Measurements from ENCODE around the gene SLITRK4.

SLITRK4 gene

GRCh38 chrX:143635915-143636314 is at the start of gene SLITRK4:
TSS of gene SLITRK4 (minus strand) at chrX:143636101. CDS start at chrX:143631108, 4,993 bp downstream.
- DNase-seq, result no peak

- no peak for DNase-seq
Measured at GRCh38 chrX:143683486-143683885, 47.6 kb upstream of the SLITRK4 start.

- no peak for DNase-seq
Measured at GRCh38 chrX:143674926-143675325, 39.0 kb upstream of the SLITRK4 start.

- DNase-seq, result no peak
Measured at GRCh38 chrX:143669395-143669794, 33.5 kb upstream of the SLITRK4 start.

GRCh38 chrX:143664302-143664701 is 28.4 kb upstream of the SLITRK4 start:
- DNase-seq, result no peak

- DNase-seq, result no peak
Measured at GRCh38 chrX:143663755-143664154, 27.9 kb upstream of the SLITRK4 start.

- no peak for DNase-seq
Measured at GRCh38 chrX:143661286-143661685, 25.4 kb upstream of the SLITRK4 start.

GRCh38 chrX:143648705-143649104 is 12.8 kb upstream of the SLITRK4 start:
- no peak for DNase-seq

- DNase-seq, result no peak
Measured at GRCh38 chrX:143642426-143642825, 6.5 kb upstream of the SLITRK4 start.

- no peak for DNase-seq
Measured at GRCh38 chrX:143636831-143637230, 930 bp upstream of the SLITRK4 start.

- no peak for DNase-seq
Measured at GRCh38 chrX:143634663-143635455, 1.0 kb downstream of the SLITRK4 start.

GRCh38 chrX:143634309-143634662 is 1.6 kb downstream of the SLITRK4 start:
- DNase-seq, result no peak

GRCh38 chrX:143633461-143634308 is 2.2 kb downstream of the SLITRK4 start:
- DNase-seq, result no peak

GRCh38 chrX:143632625-143633410 is 3.1 kb downstream of the SLITRK4 start:
- no peak for DNase-seq

GRCh38 chrX:143623657-143624056 is 12.2 kb downstream of the SLITRK4 start:
- no peak for DNase-seq

- DNase-seq, result no peak
Measured at GRCh38 chrX:143621276-143621675, 14.6 kb downstream of the SLITRK4 start.

GRCh38 chrX:143615851-143616250 is 20.1 kb downstream of the SLITRK4 start:
- no peak for DNase-seq

GRCh38 chrX:143601809-143602208 is 34.1 kb downstream of the SLITRK4 start:
- DNase-seq, result no peak

- no peak for DNase-seq
Measured at GRCh38 chrX:143581240-143581639, 54.7 kb downstream of the SLITRK4 start.

GRCh38 chrX:143580266-143580665 is 55.6 kb downstream of the SLITRK4 start:
- no peak for DNase-seq

Measured in stimulated activated CD4-positive, alpha-beta T cell treated with anti-CD3 and anti-CD28 coated beads, Interleukin-12 subunit alpha, Interleukin-12 subunit beta, amount 100 ng/mL, for 4 hours (primary cell).